A549 (cell line): ENCODE results near the gene LHX1. TPM values are rescaled to one million over a fixed set of nuclear protein-coding genes. Genes with fewer than 3 reads are reported as not detected.

ENCODE experiments used
- ATAC-seq, 2 experiments: fragments of 200-7000 bp in 1 of 2; fragments of >200 bp in 1 of 2; cut with Nextera tagmentation in 1 of 2; cut with Tn5 transposase in 1 of 2; 3 replicates each; pipeline versions ENCODE4 v1.8.0 to v1.9.1; 2018 to 2020; ENCODE audit warnings: mild to moderate bottlenecking in 1 of 2, moderate library complexity in 1 of 2
- CTCF ChIA-PET: fragments of 300-600 bp; sonication (Branson Sonifier 250); formaldehyde crosslinking; extraction: SDS; loops from one replicate; lab custom pipeline; 2021; ENCODE audit warnings: antibody characterized with exemption, inconsistent platforms; lab: Yijun Ruan, JAX
- POLR2A ChIA-PET: fragments of 350-600 bp; formaldehyde crosslinking; extraction: SDS; loops from one replicate; lab custom pipeline; 2021; ENCODE audit warnings: antibody characterized with exemption, inconsistent platforms; lab: Yijun Ruan, JAX
- DNase-seq, 2 experiments: peaks; one replicate each; pipeline versions ENCODE4 v3.0.0 to v3.0.0-alpha.2; 2011 to 2016; ENCODE audit warnings: low read depth in 1 of 2, low spot score in 1 of 2
- FAIRE-seq: peaks from 2 replicates; lab custom pipeline; 2011; peaks lifted over from hg19 to GRCh38; lab: Jason Lieb, UNC
- H3K27ac ChIP-seq, 2 experiments: fragments of >200 bp; sonication (Bioruptor Twin); formaldehyde crosslinking; 3 replicates each; pipeline ENCODE4 v1.5.1; 2016 to 2017
- H3K4me1 ChIP-seq: fragments of >200 bp; sonication (Bioruptor Twin); formaldehyde crosslinking; 3 replicates; pipeline ENCODE4 v1.6.1; 2016
- H3K4me2 ChIP-seq: fragments of >200 bp; sonication (Bioruptor Twin); formaldehyde crosslinking; 3 replicates; pipeline ENCODE4 v1.6.1; 2016
- H3K4me3 ChIP-seq: fragments of >200 bp; sonication (Bioruptor Twin); formaldehyde crosslinking; 3 replicates; pipeline ENCODE4 v1.5.1; 2016
- H3K9me3 ChIP-seq: fragments of >200 bp; sonication (Bioruptor Twin); formaldehyde crosslinking; 3 replicates; pipeline ENCODE4 v1.6.1; 2016
- ATOH8 ChIP-seq: fragments of 250-450 bp; sonication (Bioruptor Pico); IDR thresholded peaks from 2 replicates; pipeline ENCODE4 v1.5.0; 2020; ENCODE audit warnings: low read depth, mild to moderate bottlenecking, moderate library complexity
- BHLHE40 ChIP-seq: IDR thresholded peaks from 2 replicates; pipeline ENCODE4 v1.6.1; 2012; ENCODE audit warnings: low read depth, low read length, inconsistent platforms
- CHD2 ChIP-seq: fragments of 150-350 bp; IDR thresholded peaks from 2 replicates; pipeline ENCODE4 v1.6.1; 2014; ENCODE audit warnings: low read length; ENCODE audit not compliant: partially characterized antibody
- CTCF ChIP-seq: fragments of >200 bp; sonication (Bioruptor Twin); formaldehyde crosslinking; IDR thresholded peaks from 3 replicates; pipeline ENCODE4 v1.5.1; 2016
- EHF ChIP-seq: fragments of 250-450 bp; sonication (Bioruptor Pico); IDR thresholded peaks from 2 replicates; pipeline ENCODE4 v1.5.0; 2020; ENCODE audit warnings: mild to moderate bottlenecking
- ESRRA ChIP-seq: fragments of 150-350 bp; IDR thresholded peaks from 2 replicates; pipeline ENCODE4 v1.6.1; 2014; ENCODE audit warnings: mild to moderate bottlenecking, low read length, borderline replicate concordance
- FOSB ChIP-seq: fragments of 250-450 bp; sonication (Bioruptor Pico); IDR thresholded peaks from 2 replicates; pipeline ENCODE4 v1.5.0; 2020; ENCODE audit warnings: mild to moderate bottlenecking, moderate library complexity
- FOSL2 ChIP-seq, 2 experiments: fragments of 450-650 bp in 1 of 2; fragments of >200 bp in 1 of 2; sonication (Bioruptor Twin) in 1 of 2; formaldehyde crosslinking; IDR thresholded peaks; 2 replicates each; pipeline versions ENCODE4 v1.5.0 to v1.6.1; 2016 to 2020; ENCODE audit warnings: mild to moderate bottlenecking in 1 of 2, moderate library complexity in 1 of 2
- HOXA7 ChIP-seq: fragments of 250-450 bp; sonication (Bioruptor Pico); IDR thresholded peaks from 2 replicates; pipeline ENCODE4 v1.5.0; 2020; ENCODE audit warnings: mild to moderate bottlenecking, moderate library complexity
- HOXB13 ChIP-seq: fragments of 250-450 bp; sonication (Bioruptor Pico); IDR thresholded peaks from 2 replicates; pipeline ENCODE4 v1.5.0; 2020; ENCODE audit warnings: low read depth, mild to moderate bottlenecking, moderate library complexity
- JUNB ChIP-seq: fragments of >200 bp; sonication (Bioruptor Twin); formaldehyde crosslinking; IDR thresholded peaks from 2 replicates; pipeline ENCODE4 v1.6.1; 2016
- KDM1A ChIP-seq: fragments of 200-600 bp; sonication (generic); IDR thresholded peaks from 2 replicates; pipeline ENCODE4 v1.6.1; 2016; ENCODE audit warnings: low read depth, mild to moderate bottlenecking
- KDM5A ChIP-seq: fragments of 200-600 bp; sonication (generic); IDR thresholded peaks from 2 replicates; pipeline ENCODE4 v1.6.1; 2016; ENCODE audit warnings: antibody characterized with exemption, mild to moderate bottlenecking
- MAFK ChIP-seq: fragments of 450-650 bp; IDR thresholded peaks from 2 replicates; pipeline ENCODE4 v1.6.1; 2014; ENCODE audit not compliant: partially characterized antibody
- MAZ ChIP-seq: fragments of 150-350 bp; IDR thresholded peaks from 2 replicates; pipeline ENCODE4 v1.6.1; 2014; ENCODE audit warnings: antibody characterized with exemption, low read depth, low read length, borderline replicate concordance
- MYC ChIP-seq: IDR thresholded peaks from 2 replicates; pipeline ENCODE4 v1.6.1; 2012; ENCODE audit warnings: mild to moderate bottlenecking, inconsistent platforms, low read length, improper control_type of control experiment, borderline replicate concordance
- NPAS2 ChIP-seq: fragments of 250-450 bp; sonication (Bioruptor Pico); IDR thresholded peaks from 2 replicates; pipeline ENCODE4 v1.8.0; 2022; ENCODE audit warnings: mild to moderate bottlenecking, moderate library complexity, borderline replicate concordance
- POLR2A ChIP-seq: IDR thresholded peaks from 2 replicates; pipeline ENCODE4 v1.6.1; 2012; ENCODE audit warnings: mild to moderate bottlenecking, low read length
- RAD21 ChIP-seq, 2 experiments: fragments of >200 bp in 1 of 2; sonication (Bioruptor Twin) in 1 of 2; formaldehyde crosslinking in 1 of 2; IDR thresholded peaks in 1 of 2; conservative IDR thresholded peaks in 1 of 2; 2 replicates in 1 of 2; 3 replicates in 1 of 2; pipeline ENCODE4 v1.6.1; 2012 to 2018; ENCODE audit warnings: inconsistent platforms in 1 of 2
- RFX5 ChIP-seq: fragments of 450-650 bp; IDR thresholded peaks from 2 replicates; pipeline ENCODE4 v1.7.1; 2014; ENCODE audit warnings: antibody characterized with exemption, mild to moderate bottlenecking, moderate library complexity
- SREBF2 ChIP-seq: fragments of 450-650 bp; IDR thresholded peaks from 2 replicates; pipeline ENCODE4 v1.6.1; 2014; ENCODE audit warnings: mild to moderate bottlenecking, moderate library complexity
- TFCP2L1 ChIP-seq: fragments of 250-450 bp; sonication (Bioruptor Pico); IDR thresholded peaks from 2 replicates; pipeline ENCODE4 v1.5.0; 2021; ENCODE audit warnings: mild to moderate bottlenecking
- TP53 ChIP-seq: fragments of 250-450 bp; sonication (Bioruptor Pico); IDR thresholded peaks from 2 replicates; pipeline ENCODE4 v1.5.0; 2021; ENCODE audit warnings: mild to moderate bottlenecking, moderate library complexity
- ZFP36 ChIP-seq: fragments of 450-650 bp; IDR thresholded peaks from 2 replicates; pipeline ENCODE4 v1.6.1; 2014; ENCODE audit warnings: borderline replicate concordance; ENCODE audit not compliant: partially characterized antibody
- ZNF302 ChIP-seq: fragments of 250-450 bp; sonication (Bioruptor Pico); IDR thresholded peaks from 2 replicates; pipeline ENCODE4 v1.9.0; 2021; ENCODE audit warnings: inconsistent platforms, mild to moderate bottlenecking, moderate library complexity
- WGBS: methylation state at CpG from one replicate; pipeline ENCODE4 v1.1.6; 2017; ENCODE audit errors: missing lambda C conversion rate; 5-methylcytosine and 5-hydroxymethylcytosine counted together
- polyA plus RNA-seq, 4 experiments: library from polyadenylated mRNA; depleted of rRNA in 3 of 4; stranded (reverse); fragments of >200 nt; fragmentation: RNase III in 1 of 4; extraction: RNeasy Plus Mini Kit Qiagen cat#74134 plus additional on column Dnase treatment in 1 of 4; gene quantifications; 2 replicates in 3 of 4; 3 replicates in 1 of 4; pipeline ENCODE4 v1.2.3, GENCODE V29; 2011 to 2017
- TF ChIP-seq, protein P1 (sequence below): IDR thresholded peaks from 2 replicates; pipeline ENCODE4 v1.6.1; 2012

Gene LHX1
- polyA plus RNA-seq, 2 of the 4 experiments (the other 2 are of a cell fraction) = 0.53 to 2.2 TPM

DNA sequence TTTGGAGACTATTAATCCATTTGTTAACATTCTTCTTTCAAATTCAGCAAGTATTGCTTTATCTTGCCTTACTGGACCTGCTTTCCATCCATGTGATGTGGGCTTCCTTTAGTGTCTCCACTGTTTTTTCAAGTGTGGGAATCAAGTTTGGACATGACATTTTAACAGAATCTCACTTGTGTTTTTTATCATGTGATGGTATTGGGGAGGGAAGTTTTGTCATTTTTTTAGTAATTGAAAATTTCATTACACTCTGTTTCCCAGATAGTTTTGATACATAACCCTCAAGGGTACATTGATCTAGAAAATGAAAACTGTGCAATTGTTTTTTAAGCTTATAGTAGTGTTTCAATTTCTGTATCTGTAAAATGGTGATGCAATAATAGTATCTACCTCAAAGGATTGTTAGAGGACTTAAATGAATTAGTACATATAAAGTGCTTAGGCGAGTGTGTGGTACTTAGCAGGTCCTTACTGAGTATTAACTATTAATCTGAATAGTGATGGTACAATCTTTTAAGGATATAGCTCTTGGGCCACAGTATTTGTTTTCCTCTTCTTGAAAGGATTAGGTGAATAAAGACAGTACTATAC lies 38.7 kb downstream of the LHX1 start:
- ChIA-PET CTCF (interaction anchor here (0.9 to 2.2 kb wide), 7 partner anchors 12 to 350 kb away, joined by 3 to 8 read pairs (median 3); no protein-coding TSS in a partner anchor), POLR2A (no interaction called here)
- peaks cover 43% of the 10 kb centered on the region for H3K4me1 ChIP-seq
- WGBS = 91% methylated on average over 1 of the region's 1 CpG
- H3K4me3 ChIP-seq = no peak overlapping the region
- H3K4me2 ChIP-seq = no peak overlapping the region
- DNase-seq (no peak), FAIRE-seq (no peak), ATAC-seq (no peak)
- no peak overlapping the region for H3K27ac ChIP-seq
- TF ChIP-seq TP53 (CRISPR knock-in tag) (no peak), KDM5A (no peak), BHLHE40 (no peak), CTCF (no peak), SREBF2 (no peak), RFX5 (no peak), JUNB (no peak), EHF (no peak), FOSL2 (IDR thresholded peaks at IDR 0.05) (no peak), FOSL2 (CRISPR knock-in tag; IDR thresholded peaks at IDR 0.05) (no peak)
- no peaks in the 10 kb centered on the region for H3K9me3 ChIP-seq

GRCh38 chr17:36977066-36977465 lies 39.8 kb downstream of the LHX1 start:
- POLR2A ChIA-PET = interaction anchor here (1.1 kb wide), 1 partner anchor 28 kb away, joined by 3 read pairs; no protein-coding TSS in a partner anchor
- Histone ChIP-seq H3K4me1 (peaks cover 36% of the 10 kb centered on the region), H3K4me3 (no peak overlapping the region), H3K4me2 (no peak overlapping the region), H3K27ac (no peak overlapping the region), H3K9me3 (no peaks in the 10 kb centered on the region)
- FAIRE-seq (no peak), DNase-seq (no peak), ATAC-seq (no peak)
- 83% methylated on average over 2 of the region's 2 CpGs for WGBS
- CTCF ChIA-PET = interaction anchor here (0.7 to 2.2 kb wide), 3 partner anchors 12 to 70 kb away, joined by 3 to 8 read pairs (median 6); no protein-coding TSS in a partner anchor
- no peak for TF ChIP-seq MYC
- no peak for TF ChIP-seq KDM1A
- no peak for TF ChIP-seq NPAS2 (CRISPR knock-in tag)
- TF ChIP-seq POLR2A = no peak
- no peak for TF ChIP-seq HOXB13 (CRISPR knock-in tag)
- no peak for TF ChIP-seq ZNF302 (CRISPR knock-in tag)
- TF ChIP-seq KDM5A = no peak
- no peak for TF ChIP-seq FOSB
- no peak for TF ChIP-seq TFCP2L1 (CRISPR knock-in tag)
- TF ChIP-seq ESRRA = no peak
- TF ChIP-seq RFX5 = no peak
- TF ChIP-seq ZFP36 = no peak
- TF ChIP-seq MAFK = no peak
- TF ChIP-seq CHD2 = no peak
- no peak for TF ChIP-seq ATOH8
- TF ChIP-seq, protein P1, sequence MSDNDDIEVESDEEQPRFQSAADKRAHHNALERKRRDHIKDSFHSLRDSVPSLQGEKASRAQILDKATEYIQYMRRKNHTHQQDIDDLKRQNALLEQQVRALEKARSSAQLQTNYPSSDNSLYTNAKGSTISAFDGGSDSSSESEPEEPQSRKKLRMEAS = no peak
- no peak for TF ChIP-seq RAD21 (conservative IDR thresholded peaks at IDR 0.05 in 1 of 2, IDR thresholded peaks at IDR 0.05 in 1 of 2)
- TF ChIP-seq MAZ = no peak
- TF ChIP-seq HOXA7 (CRISPR knock-in tag) = no peak
